VCaP (cell line): Measurements from ENCODE around the gene TNFRSF12A.

Experiments used
- H3K27ac ChIP-seq: fragments of 450-650 bp; 2 replicates; pipeline ENCODE4 v1.5.1; 2017
- TF ChIP-seq, protein P1 (sequence below): fragments of 450-650 bp; conservative IDR thresholded peaks from 2 replicates; pipeline ENCODE4 v1.5.1; 2017; ENCODE audit warnings: mild to moderate bottlenecking, moderate library complexity

The TNFRSF12A gene

GRCh38 chr16:3035972-3036725, 16.0 kb downstream of the TNFRSF12A start:
- peak overlapping the region; percentile 41; the same call in 1 of the 2 replicates for H3K27ac ChIP-seq
- TF ChIP-seq, protein P1, sequence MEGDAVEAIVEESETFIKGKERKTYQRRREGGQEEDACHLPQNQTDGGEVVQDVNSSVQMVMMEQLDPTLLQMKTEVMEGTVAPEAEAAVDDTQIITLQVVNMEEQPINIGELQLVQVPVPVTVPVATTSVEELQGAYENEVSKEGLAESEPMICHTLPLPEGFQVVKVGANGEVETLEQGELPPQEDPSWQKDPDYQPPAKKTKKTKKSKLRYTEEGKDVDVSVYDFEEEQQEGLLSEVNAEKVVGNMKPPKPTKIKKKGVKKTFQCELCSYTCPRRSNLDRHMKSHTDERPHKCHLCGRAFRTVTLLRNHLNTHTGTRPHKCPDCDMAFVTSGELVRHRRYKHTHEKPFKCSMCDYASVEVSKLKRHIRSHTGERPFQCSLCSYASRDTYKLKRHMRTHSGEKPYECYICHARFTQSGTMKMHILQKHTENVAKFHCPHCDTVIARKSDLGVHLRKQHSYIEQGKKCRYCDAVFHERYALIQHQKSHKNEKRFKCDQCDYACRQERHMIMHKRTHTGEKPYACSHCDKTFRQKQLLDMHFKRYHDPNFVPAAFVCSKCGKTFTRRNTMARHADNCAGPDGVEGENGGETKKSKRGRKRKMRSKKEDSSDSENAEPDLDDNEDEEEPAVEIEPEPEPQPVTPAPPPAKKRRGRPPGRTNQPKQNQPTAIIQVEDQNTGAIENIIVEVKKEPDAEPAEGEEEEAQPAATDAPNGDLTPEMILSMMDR, result no peak

DNA sequence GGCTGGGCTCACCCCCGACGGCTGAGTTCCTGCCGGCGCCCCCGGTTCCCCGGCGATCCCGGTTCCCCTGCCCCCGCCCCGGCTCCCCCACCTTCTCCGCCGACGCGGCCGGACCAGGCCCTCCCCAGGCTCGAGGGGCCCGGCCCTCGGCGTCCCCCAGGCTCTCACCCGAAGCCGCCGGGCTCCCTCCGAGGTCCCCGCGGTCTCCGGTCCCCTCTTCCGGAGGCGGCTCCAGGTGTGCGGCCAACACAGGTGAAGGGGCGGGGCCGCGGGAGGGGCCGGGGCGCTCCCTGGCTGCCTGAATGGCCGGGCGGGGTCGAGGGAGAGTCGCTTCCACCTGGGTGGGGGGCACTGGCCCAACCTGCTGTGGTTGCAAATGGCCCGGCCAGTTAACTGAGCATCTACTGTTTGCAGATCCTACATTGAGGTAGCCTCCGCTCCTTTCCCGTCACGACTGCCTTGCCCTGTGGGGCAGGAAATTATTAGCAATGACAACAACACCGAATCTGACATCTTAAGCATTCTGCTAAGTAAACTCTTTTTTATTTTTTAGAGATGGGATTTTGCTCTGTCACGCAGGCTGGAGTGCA, 16.7 kb downstream of the TNFRSF12A start, which contains the start of gene BICDL2:
Gene BICDL2, minus strand, starts transcription at position 219 of the 590 bp plus-strand sequence. CDS start 1,448 bp downstream, outside the sequence.
- H3K27ac ChIP-seq, result peak within 1 kb of the TSS; percentile 41; the same call in 1 of the 2 replicates
- TF ChIP-seq, protein P1, result no peak

GRCh38 chr16:3038256-3038655, 18.1 kb downstream of the TNFRSF12A start:
- no peak overlapping the region for H3K27ac ChIP-seq
- TF ChIP-seq, protein P1, result no peak

DNA sequence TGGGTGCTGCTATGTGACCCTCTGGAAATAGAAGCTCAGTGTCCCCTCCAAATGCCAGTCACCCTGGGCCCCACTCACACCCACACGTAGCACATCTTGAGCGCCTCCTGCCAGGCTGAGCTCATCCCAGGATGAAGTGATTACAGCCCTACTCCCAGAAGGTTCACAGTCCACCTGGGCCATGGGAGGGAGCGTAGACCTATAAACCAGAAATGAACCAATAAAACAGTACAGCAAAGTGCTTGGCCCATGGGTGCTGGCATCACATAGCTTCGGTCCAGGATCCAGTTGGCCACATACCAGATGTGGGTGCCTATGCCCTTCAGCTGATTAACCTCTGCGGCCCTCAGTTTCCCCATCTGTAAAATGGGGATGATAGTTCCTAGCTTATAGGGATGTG, 18.7 kb downstream of the TNFRSF12A start:
- TF ChIP-seq, protein P1, result no peak
- no peak overlapping the region for H3K27ac ChIP-seq

DNA sequence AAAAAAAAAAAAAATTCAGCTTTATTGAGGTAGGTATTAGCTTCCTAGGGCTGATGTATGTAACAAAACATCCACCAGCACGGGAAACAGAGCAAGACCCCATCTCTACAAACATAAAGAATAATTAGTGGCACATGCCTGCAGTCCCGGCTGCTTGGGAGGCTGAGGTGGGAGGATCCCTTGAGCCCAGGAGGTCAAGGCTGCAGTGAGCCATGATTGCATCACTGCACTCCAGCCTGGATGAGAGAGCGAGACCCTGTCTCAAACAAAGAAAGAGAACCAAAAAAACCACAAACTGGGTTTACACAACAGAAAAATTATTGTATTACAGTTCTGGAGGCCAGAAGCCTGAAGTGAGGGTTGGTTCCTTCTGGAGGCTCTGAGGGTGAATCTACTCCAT, 22.2 kb downstream of the TNFRSF12A start:
- no peak overlapping the region for H3K27ac ChIP-seq
- TF ChIP-seq, protein P1, result no peak

DNA sequence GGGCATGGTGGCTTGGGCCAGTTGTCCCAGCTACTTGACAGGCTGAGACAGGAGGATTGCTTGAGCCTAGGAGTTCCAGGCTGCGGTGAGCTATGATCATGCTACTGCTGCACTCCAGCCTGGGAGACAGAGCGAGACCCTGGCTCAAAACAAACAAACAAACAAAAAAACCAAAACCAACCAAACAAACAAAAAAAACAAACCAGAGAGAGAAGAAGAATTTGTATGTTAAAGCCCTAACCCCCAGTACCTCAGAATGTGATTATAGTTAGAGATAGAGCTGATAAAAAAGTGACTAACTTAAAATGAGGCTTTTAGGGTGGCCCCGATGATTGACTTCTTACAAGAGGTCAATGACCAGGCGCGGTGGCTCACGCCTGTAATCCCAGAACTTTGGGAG, 24.5 kb downstream of the TNFRSF12A start:
- TF ChIP-seq, protein P1, result no peak
- peak overlapping the region; percentile 43; the same call in 1 of the 2 replicates for H3K27ac ChIP-seq

- H3K27ac ChIP-seq, result peak within 1 kb of the TSS; percentile 43
These were observed 25.8 kb downstream of the TNFRSF12A start, which contains the start of gene MMP25 for GRCh38 chr16:3045758-3046640. TSS of gene MMP25 (plus strand) at chr16:3046561. CDS start at chr16:3046918, 357 bp downstream.

More at GRCh38 chr16:3045758-3046640, 25.8 kb downstream of the TNFRSF12A start, which contains the start of gene MMP25:
- TF ChIP-seq, protein P1, result no peak
